GM12865 (cell line): Measurements from ENCODE around the gene RNU2-1.

Experiments used
- DNase-seq: peaks from one replicate; pipeline ENCODE4 v3.0.0; 2010; ENCODE audit warnings: low read depth
- H3K4me3 ChIP-seq: 2 replicates; pipeline ENCODE4 v1.5.1; 2011; ENCODE audit warnings: mild to moderate bottlenecking, low read depth, low read length, control low read depth
- CTCF ChIP-seq: IDR thresholded peaks from 2 replicates; pipeline ENCODE4 v1.5.1; 2011; ENCODE audit warnings: low read length, control low read depth, low read depth, inconsistent platforms; ENCODE audit not compliant: insufficient read depth; ENCODE audit errors: missing control alignments

RNU2-1 gene

GRCh38 chr17:43216369-43216761, 17.4 kb downstream of the RNU2-1 start:
- no peak for TF ChIP-seq CTCF
- DNase-seq = no peak
- no peak overlapping the region for H3K4me3 ChIP-seq

- no peak for DNase-seq
- no peak overlapping the region for H3K4me3 ChIP-seq
- no peak for TF ChIP-seq CTCF
Measured at GRCh38 chr17:43215341-43215740, 18.4 kb downstream of the RNU2-1 start.

- no peak for TF ChIP-seq CTCF
- no peak for DNase-seq
- H3K4me3 ChIP-seq = no peak overlapping the region
Measured at GRCh38 chr17:43213545-43213944, 20.2 kb downstream of the RNU2-1 start.

GRCh38 chr17:43212641-43213490, 20.9 kb downstream of the RNU2-1 start:
- H3K4me3 ChIP-seq = peak overlapping the region; percentile 90
- TF ChIP-seq CTCF = no peak
- DNase-seq = peak; percentile 36

GRCh38 chr17:43211480-43212402, 22.0 kb downstream of the RNU2-1 start, which contains the start of gene TMEM106A:
Gene TMEM106A (plus strand): TSS chr17:43211875. CDS start chr17:43213042, 1,167 bp downstream.
- peak; percentile 89 for DNase-seq
- peak within 1 kb of the TSS; percentile 90 for H3K4me3 ChIP-seq
- peak; percentile 40 for TF ChIP-seq CTCF

- H3K4me3 ChIP-seq = peak overlapping the region; percentile 90
- TF ChIP-seq CTCF = no peak
- DNase-seq = no peak
Measured at GRCh38 chr17:43211123-43211479, 22.7 kb downstream of the RNU2-1 start.
